HG03097 (cell line): ENCODE measurements around the gene MKKS.
A peak's percentile ranks its signal among the peaks of the same experiment; 100 is the strongest.

Experiments used
- ATAC-seq: cut with Tn5 transposase; IDR thresholded peaks from one replicate; pipeline ENCODE4 v1.9.1; 2021; ENCODE audit not compliant: unreplicated experiment, low FRiP score

Gene MKKS

GRCh38 chr20:10371467-10371866 is 62.6 kb downstream of the MKKS start:
- ATAC-seq, result no peak

DNA sequence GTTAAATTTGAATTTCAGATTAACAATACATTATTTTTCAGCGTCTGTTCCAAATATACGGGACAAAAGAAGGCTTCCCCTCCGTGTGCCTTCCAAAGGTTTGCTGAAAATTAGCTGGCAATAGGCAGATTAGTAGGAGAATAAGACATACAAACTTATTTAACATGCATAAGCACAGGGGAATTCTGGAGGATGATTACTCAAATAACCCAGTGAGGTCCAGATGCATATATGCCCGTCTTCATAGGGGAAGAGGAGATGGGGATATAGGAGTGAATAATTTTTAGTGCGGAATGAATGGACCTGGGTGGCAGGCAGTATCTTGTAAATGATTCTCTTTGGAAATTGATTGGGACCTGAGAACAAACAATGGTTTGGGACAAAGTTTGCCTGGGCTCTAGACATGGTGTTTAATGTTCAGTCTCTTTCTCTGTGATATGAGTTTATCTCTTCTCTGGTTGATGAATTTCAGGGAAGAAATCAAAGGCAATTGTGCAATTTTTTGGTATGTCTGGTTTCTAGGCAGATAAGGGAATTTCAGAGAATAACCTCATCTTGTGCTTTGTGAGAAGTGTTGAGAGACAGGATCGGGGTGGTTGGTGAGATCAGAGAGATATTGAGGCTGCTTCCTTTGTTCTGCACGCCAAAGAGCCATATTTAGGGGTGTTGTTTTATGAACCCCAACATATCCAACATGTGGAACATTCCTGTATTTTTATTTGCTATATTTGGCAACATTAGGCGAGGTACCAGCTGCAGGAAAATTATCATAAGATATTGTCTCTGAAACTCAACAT is 63.7 kb downstream of the MKKS start:
- no peak for ATAC-seq

GRCh38 chr20:10369723-10370090 is 64.3 kb downstream of the MKKS start:
- ATAC-seq, result no peak

GRCh38 chr20:10368702-10369041 is 65.3 kb downstream of the MKKS start:
- no peak for ATAC-seq

DNA sequence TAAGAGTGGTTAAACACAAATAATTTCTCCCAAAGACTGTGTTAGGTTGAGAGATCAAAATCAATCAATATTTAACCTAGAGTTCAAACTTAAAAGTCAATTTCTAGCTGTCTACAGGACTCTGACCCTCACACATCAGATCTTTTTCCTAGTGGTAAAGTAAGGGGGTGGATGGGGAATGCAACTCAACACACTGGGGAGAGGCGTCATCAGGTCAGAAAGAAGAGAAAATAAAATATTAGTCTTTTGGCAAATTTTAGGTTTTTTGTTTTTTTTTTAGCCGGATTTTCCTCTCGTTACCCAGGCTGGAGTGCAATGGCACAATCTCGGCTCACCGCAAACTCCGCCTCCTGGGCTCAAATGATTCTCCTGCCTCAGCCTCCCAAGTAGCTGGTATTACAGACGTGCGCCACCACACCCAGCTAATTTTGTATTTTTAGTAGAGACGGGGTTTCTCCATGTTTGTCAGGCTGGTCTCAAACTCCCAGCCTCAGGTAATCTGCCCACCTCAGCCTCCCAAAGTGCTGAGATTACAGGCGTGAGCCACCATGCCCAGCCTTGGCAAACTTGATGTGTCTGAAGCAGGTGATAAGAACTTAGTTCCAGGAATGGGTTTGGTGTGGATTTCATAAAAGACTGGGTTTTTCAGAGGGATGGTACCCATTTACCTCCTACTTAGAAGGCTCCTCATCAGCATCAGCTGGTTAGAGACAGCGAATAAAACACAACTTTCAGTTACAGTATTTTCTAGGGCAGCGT is 65.9 kb downstream of the MKKS start:
- ATAC-seq, result no peak

GRCh38 chr20:10367693-10367942 is 66.4 kb downstream of the MKKS start:
- ATAC-seq, result no peak

DNA sequence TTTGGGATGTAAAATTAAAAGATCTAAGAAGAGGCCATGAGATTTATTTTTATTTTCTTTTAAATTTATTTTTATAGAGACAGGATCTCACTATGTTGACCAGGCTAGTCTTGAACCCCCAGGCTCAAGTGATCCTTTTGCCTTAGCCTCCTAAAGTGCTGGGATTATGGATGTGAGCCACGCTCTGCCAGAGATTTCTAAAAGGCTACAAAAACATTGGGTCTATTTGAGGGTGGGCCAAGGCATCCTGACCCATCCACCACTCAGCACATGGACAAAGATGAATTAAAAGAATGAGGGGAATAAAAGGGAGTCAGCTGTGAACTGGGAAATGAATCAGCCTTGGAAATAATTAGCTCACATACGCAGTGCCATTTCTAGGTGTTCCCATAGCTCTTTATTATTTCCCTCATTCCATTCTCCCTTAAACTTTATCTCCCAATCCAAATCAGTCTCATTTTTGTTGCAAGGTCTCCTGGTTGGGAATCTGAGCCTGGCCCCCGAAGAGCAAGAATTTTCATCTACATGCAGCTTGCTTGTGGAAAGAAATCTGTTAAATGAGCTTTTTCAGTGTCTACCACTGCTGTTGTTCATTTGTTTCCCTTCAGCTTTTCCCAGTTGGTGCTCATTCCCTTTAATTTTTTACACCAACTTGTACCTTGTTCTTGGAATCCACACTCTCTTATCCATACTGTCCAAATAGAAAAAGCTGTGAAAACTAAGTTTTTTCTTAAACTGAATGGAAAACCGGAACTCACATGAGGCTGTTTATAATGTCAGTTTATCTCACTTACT is 66.9 kb downstream of the MKKS start:
- no peak for ATAC-seq

DNA sequence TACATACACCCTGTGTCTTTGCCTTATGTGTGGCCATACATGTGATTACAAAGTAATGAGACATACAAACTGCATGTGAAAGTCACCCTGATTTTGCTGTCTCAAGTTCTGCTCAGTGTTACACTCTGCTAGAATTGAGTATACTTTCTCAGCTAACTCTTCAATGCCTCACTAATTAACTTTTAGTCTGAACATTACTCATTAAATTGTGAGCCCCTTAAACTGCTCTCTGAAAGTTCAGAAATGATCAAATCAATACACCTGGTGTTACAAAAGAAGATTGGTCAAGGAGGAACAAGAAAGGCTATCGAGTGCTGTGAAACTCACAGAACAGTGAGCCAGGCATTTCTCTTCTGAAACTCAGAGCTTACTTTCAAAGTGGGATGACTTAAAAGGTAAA is 71.3 kb downstream of the MKKS start:
- ATAC-seq, result peak; percentile 71

DNA sequence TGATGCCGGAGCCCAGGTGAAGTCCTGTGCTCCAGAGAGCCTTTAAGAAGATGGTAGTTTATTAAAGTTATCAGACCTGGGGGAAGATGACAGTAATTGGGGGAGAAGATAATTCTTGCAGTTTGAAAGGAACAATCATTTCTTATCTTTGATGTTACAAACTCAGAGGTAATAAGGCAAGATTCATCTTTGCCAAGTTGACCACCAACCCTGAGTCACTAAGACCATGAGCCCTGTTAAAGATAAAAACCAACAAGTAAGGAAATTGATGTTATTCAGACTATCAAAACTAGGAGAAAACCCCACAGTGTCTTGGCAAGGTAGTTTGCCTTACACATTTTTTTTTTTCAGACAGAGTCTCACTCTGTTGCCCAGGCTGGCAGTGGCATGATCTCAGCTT is 73.1 kb downstream of the MKKS start:
- ATAC-seq, result no peak

- ATAC-seq, result no peak
These were observed 74.4 kb downstream of the MKKS start for GRCh38 chr20:10359621-10360040.

- no peak for ATAC-seq
These were observed 76.0 kb downstream of the MKKS start for GRCh38 chr20:10357974-10358373.

DNA sequence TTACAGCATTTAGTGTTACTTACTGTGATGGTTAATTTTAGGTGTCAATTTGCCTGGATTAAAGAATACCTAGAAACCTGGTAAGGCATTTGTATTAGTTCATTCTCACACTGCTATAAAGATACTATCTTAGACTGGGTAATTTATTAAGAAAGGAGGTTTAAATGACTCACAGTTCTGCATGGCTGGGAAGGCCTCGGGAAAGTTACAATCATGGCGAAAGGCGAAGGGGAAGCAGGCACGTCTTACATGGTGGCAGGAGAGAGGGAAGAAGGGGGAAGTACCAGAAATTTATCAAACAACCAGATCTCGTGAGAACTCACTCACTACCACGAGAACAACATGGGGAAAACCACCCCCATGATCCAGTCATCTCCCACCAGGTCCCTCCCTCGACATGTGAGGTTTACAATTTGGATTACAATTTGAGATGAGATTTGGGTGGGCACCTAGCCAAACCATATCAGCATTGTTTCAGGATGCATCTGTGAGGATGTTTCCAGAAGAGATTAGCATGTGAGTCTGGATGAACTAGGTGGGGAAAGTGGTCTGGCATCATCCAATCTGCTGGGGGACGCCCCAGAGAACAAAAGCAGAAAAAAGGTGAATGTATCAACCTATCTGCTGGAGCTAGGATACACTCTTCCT is 76.8 kb downstream of the MKKS start:
- no peak for ATAC-seq

DNA sequence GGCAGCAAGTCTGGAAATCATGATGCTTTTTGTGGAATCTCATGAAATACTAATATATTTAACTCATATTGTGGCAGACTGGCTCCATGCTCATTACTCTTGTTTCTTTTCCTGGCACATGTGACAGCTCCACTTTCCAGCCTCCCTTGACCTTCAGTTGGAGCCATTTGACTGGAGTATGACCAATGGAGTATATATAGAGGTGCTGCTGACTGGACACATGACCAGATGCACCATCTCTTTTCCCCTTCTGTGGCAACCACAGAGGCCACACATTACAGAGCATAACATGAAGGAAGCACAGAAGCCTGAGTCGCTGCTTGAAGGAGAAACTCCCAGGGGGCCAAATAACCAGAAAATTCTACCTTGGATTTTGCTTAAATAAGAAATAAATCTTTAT is 77.4 kb downstream of the MKKS start:
- ATAC-seq, result no peak

DNA sequence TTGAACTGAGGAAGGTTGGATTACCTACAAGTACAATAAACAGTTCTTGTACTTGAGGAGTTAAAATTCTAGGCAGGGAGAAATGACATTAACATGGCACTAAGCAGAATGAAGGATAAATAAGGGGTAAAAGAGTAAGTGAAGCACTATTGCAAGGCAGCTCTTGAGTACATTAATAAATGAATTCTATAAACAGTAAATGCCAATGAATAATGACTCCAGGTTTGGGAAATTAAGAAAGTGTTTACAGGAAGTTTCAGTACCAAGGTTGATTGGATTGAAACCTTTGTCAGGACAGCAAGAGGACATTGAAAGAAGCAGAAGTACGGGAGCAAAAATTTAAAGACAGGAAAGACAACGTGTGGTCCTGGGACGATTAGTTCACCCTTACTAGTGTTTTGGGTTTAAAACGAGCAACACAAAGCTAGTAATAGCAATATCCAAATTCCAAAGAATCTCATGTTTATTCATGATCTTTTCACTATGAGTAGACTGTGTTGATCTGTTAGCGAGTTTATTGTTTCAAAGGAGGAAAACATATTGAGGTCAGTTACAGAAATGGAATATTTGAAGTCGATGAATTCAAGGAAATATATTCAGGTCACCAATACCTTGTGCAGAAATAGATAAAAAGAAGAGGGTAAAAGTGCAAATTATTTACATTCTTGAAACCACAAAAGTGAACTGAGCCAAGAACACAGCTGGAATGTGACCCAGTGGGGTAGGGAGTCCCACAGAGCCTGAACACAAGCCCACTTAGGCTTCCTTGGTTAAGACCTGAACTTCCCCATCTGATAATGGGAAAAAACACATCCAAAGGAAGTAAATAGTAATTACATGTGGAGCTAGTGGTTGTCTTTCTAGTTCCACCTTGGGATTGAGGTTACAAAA is 80.8 kb downstream of the MKKS start:
- ATAC-seq, result no peak
